ENCODE data around the gene RPL4. TPM values are rescaled to one million over a fixed set of nuclear protein-coding genes. Genes with fewer than 3 reads are reported as not detected.

The RPL4 gene
- polyA plus RNA-seq, 1 donor from 2014 or later: 3,693 TPM

DNA sequence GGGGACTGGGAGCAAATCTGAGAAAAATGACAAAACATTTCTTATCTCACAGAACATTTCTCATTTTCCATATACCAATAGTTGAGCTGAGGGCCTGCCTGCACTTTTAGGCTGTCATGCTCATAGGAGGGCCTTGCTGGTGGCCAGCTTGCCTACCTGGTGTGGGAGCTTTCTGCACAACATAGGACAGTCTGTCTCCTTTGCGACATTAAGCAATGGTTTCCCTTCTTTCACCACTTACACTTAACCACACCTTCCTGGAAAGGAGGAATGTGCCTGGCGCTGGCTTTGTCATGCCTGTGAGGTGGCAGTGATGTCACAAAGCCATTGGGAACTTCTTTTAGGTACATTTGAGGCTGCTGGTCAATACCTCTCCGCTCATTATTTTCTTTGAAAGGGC lies 12.8 kb downstream of the RPL4 start:
- Histone ChIP-seq H3K27me3 (ENCODE audit: insufficient read depth, low read depth, low read length) (no peaks in the 10 kb centered on the region), H2AFZ (ENCODE audit: low read depth, low read length) (no peak overlapping the region), H3K9me2 (ENCODE audit: insufficient read depth, low read length) (no peaks in the 10 kb centered on the region), H4K20me1 (ENCODE audit: insufficient read depth) (no peaks in the 10 kb centered on the region), H3K4me2 (ENCODE audit: low read length) (no peak overlapping the region), H3K9me3 (ENCODE audit: low read length) (no peaks in the 10 kb centered on the region), H3K9ac (ENCODE audit: low read length) (no peak overlapping the region), H3K27ac (ENCODE audit: low read length) (no peak overlapping the region), H3K36me3 (ENCODE audit: insufficient read depth, low read length) (no peaks in the 10 kb centered on the region), H3K79me2 (replicated peaks; ENCODE audit: insufficient read depth, low read length) (no peaks in the 10 kb centered on the region), H3K4me3 (ENCODE audit: low read length) (no peak overlapping the region), H3F3A (ENCODE audit: insufficient read depth, low read length, poor library complexity, severe bottlenecking) (no peaks in the 10 kb centered on the region)
- TF ChIP-seq, protein P1, sequence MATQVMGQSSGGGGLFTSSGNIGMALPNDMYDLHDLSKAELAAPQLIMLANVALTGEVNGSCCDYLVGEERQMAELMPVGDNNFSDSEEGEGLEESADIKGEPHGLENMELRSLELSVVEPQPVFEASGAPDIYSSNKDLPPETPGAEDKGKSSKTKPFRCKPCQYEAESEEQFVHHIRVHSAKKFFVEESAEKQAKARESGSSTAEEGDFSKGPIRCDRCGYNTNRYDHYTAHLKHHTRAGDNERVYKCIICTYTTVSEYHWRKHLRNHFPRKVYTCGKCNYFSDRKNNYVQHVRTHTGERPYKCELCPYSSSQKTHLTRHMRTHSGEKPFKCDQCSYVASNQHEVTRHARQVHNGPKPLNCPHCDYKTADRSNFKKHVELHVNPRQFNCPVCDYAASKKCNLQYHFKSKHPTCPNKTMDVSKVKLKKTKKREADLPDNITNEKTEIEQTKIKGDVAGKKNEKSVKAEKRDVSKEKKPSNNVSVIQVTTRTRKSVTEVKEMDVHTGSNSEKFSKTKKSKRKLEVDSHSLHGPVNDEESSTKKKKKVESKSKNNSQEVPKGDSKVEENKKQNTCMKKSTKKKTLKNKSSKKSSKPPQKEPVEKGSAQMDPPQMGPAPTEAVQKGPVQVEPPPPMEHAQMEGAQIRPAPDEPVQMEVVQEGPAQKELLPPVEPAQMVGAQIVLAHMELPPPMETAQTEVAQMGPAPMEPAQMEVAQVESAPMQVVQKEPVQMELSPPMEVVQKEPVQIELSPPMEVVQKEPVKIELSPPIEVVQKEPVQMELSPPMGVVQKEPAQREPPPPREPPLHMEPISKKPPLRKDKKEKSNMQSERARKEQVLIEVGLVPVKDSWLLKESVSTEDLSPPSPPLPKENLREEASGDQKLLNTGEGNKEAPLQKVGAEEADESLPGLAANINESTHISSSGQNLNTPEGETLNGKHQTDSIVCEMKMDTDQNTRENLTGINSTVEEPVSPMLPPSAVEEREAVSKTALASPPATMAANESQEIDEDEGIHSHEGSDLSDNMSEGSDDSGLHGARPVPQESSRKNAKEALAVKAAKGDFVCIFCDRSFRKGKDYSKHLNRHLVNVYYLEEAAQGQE (IDR thresholded peaks at IDR 0.05; ENCODE audit: borderline replicate concordance): no peak
- TF ChIP-seq MXI1 (conservative IDR thresholded peaks at IDR 0.05; ENCODE audit: poor library complexity, severe bottlenecking): no peak
- TF ChIP-seq, protein P2, sequence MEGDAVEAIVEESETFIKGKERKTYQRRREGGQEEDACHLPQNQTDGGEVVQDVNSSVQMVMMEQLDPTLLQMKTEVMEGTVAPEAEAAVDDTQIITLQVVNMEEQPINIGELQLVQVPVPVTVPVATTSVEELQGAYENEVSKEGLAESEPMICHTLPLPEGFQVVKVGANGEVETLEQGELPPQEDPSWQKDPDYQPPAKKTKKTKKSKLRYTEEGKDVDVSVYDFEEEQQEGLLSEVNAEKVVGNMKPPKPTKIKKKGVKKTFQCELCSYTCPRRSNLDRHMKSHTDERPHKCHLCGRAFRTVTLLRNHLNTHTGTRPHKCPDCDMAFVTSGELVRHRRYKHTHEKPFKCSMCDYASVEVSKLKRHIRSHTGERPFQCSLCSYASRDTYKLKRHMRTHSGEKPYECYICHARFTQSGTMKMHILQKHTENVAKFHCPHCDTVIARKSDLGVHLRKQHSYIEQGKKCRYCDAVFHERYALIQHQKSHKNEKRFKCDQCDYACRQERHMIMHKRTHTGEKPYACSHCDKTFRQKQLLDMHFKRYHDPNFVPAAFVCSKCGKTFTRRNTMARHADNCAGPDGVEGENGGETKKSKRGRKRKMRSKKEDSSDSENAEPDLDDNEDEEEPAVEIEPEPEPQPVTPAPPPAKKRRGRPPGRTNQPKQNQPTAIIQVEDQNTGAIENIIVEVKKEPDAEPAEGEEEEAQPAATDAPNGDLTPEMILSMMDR (IDR thresholded peaks at IDR 0.05; ENCODE audit: poor library complexity, severe bottlenecking): no peak
- TF ChIP-seq TAF1 (IDR thresholded peaks at IDR 0.05; ENCODE audit: low read depth): no peak
- no peak for TF ChIP-seq POLR2AphosphoS5 (IDR thresholded peaks at IDR 0.05)
- no peak for TF ChIP-seq EP300 (conservative IDR thresholded peaks at IDR 0.05; ENCODE audit: poor library complexity, severe bottlenecking)
- no peak for TF ChIP-seq RAD21 (conservative IDR thresholded peaks at IDR 0.05)
- TF ChIP-seq EZH2 (IDR thresholded peaks at IDR 0.05; ENCODE audit: borderline replicate concordance, insufficient read depth, low read length, poor library complexity, severe bottlenecking): no peak
- TF ChIP-seq SMC3 (conservative IDR thresholded peaks at IDR 0.05; ENCODE audit: poor library complexity): no peak

DNA sequence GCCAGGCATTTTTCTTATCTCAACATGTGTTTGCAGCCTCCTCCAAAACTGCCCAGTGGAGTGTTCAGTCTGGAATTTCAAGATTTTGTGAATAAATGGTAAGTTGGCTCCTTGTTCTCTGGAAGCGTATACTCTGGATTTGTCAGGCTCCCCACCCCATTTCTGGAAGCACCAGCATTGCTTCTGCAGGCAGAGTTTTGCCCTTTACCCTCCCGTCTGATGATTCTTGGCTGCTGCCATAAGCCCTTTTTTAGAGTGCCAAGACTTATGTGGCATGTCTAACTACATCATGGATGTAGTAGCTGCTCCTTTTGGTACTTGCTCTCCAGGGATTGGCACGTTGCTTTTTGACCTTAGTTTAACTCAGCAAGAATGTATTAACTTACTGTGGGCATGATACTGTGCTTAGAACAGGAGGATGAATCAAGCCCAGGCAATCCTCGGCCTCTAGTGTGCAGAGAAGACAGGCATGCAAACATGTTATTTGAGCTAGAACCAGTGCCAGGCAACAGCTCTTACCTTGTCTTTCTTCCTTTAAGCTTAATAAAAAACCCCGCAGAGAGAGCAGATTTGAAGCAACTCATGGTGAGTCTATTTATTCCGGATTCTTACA lies 15.4 kb downstream of the RPL4 start:
- H3K9me3 ChIP-seq (ENCODE audit: low read length): no peaks in the 10 kb centered on the region
- H3K36me3 ChIP-seq (ENCODE audit: insufficient read depth, low read length): no peaks in the 10 kb centered on the region
- TF ChIP-seq, protein P2 (IDR thresholded peaks at IDR 0.05; ENCODE audit: poor library complexity, severe bottlenecking): no peak
- TF ChIP-seq, protein P1 (IDR thresholded peaks at IDR 0.05; ENCODE audit: borderline replicate concordance): no peak
- TF ChIP-seq TAF1 (IDR thresholded peaks at IDR 0.05; ENCODE audit: low read depth): no peak
- no peak for TF ChIP-seq EZH2 (IDR thresholded peaks at IDR 0.05; ENCODE audit: borderline replicate concordance, insufficient read depth, low read length, poor library complexity, severe bottlenecking)
- no peak for TF ChIP-seq SMC3 (conservative IDR thresholded peaks at IDR 0.05; ENCODE audit: poor library complexity)
- TF ChIP-seq MXI1 (conservative IDR thresholded peaks at IDR 0.05; ENCODE audit: poor library complexity, severe bottlenecking): no peak
- TF ChIP-seq POLR2AphosphoS5 (IDR thresholded peaks at IDR 0.05): no peak
- TF ChIP-seq RAD21 (conservative IDR thresholded peaks at IDR 0.05): no peak
- no peaks in the 10 kb centered on the region for H4K20me1 ChIP-seq (ENCODE audit: insufficient read depth)
- no peak overlapping the region for H3K4me3 ChIP-seq (ENCODE audit: low read length)
- H3K9me2 ChIP-seq (ENCODE audit: insufficient read depth, low read length): no peaks in the 10 kb centered on the region
- H3F3A ChIP-seq (ENCODE audit: insufficient read depth, low read length, poor library complexity, severe bottlenecking): no peaks in the 10 kb centered on the region
- no peak overlapping the region for H2AFZ ChIP-seq (ENCODE audit: low read depth, low read length)
- no peak overlapping the region for H3K4me2 ChIP-seq (ENCODE audit: low read length)
- no peaks in the 10 kb centered on the region for H3K27me3 ChIP-seq (ENCODE audit: insufficient read depth, low read depth, low read length)
- H3K9ac ChIP-seq (ENCODE audit: low read length): no peak overlapping the region
- H3K79me2 ChIP-seq (replicated peaks; ENCODE audit: insufficient read depth, low read length): no peaks in the 10 kb centered on the region
- H3K27ac ChIP-seq (ENCODE audit: low read length): no peak overlapping the region

Measured in neural cell (in vitro differentiated cells).